Hematopoietic multipotent progenitor cell (in vitro differentiated cells): Measurements from ENCODE around the gene SPACA4. TPM values are rescaled to one million over a fixed set of nuclear protein-coding genes. Genes with fewer than 3 reads are reported as not detected.
A peak's percentile ranks its signal among the peaks of the same experiment; 100 is the strongest.

Source experiments
- DNase-seq, 3 donors: peaks; one replicate each; pipeline ENCODE4 v3.0.0-alpha.2; 2011 to 2015; ENCODE audit warnings: low read depth in 2 of 3, low spot score in 2 of 3
- total RNA-seq: library from RNA; depleted of rRNA; stranded (reverse); fragments of >200 nt; gene quantifications from one replicate; pipeline ENCODE4 v1.2.3, GENCODE V29; 2012

SPACA4 gene
- total RNA-seq, 1 donor: not detected

DNA sequence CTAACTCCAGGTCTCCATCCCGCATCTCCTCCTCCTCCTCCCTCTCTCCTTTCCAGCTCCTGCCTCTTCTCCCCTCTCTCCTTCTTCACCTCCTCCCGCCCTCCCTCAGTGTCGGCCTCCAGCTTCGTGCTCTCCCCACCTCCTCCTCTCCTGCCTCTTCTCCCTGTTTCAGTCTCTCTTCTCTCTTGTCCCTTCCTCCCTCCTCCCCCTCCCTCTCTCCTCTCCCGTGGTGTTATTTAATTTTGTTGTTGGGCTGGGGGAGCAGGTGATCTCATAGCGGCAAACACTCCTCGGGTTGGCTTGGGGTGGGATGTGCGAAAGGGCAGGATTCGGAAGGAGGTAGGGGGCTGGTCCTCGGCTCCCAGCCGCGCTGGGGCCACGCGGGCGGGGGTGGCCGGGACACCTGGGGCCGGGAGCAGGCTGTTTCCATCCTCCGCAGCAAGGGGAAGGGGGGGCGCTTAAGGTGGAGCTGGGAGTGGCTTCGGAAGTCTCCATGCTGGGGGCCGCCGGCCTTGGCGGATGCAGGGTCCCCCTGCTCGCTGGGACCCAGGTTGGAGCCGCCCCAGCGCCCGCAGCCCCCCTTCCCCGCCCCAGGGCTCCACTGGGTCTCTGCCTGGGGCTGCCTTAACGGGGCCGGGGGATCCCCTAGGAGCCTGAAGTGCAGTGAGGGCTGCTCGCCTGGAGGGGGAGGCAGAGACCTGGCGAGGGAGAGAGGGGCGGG lies 39.6 kb downstream of the SPACA4 start, which contains the start of gene CA11:
CA11 (minus strand) TSS at position 187 of the 721 bp plus-strand sequence. CDS start 555 bp downstream, outside the sequence.
- peak; percentile 84 to 94 (median 91) for DNase-seq

DNA sequence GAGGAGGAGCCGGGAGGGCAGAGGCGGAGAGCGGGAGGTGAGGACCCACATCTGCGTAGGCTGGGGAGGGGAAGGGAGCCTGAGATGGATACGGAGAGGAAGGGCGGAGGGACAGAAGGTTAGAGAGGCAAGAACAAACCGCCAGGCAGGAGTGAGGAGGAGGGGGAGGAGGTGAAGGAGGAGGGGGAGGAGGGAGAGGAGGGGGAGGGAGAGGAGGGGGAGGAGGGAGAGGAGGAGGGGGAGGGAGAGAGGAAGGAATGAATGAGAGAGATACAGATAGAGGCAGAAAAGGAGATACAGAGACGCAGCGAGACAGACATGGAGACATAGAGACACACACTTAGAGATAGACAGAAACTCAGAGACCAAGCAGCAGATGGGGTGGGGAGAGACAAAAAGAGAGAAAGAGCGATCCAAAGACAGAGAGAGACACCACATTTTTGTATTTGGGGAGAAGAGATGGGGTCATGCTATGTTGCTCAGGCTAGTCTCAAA lies 40.2 kb downstream of the SPACA4 start:
- DNase-seq: no peak

DNA sequence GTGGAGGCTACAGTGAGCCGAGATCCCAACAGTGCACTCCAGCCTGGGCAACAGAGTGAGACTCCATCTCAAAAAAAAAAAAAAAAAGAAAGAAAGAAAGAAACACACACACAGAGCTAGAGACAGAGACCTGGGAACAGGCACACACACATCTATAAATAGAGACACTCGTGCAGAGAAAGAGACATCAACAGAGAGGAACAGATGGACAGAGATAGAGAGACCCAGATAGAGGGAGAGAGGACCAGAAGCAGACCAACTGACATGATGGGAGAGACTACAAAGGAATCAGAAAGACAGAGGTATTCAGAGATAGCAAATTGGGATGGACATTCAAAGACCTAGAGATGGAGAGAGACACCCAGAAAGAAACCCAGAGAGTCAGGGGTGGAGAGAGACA lies 41.6 kb downstream of the SPACA4 start:
- DNase-seq: no peak

DNA sequence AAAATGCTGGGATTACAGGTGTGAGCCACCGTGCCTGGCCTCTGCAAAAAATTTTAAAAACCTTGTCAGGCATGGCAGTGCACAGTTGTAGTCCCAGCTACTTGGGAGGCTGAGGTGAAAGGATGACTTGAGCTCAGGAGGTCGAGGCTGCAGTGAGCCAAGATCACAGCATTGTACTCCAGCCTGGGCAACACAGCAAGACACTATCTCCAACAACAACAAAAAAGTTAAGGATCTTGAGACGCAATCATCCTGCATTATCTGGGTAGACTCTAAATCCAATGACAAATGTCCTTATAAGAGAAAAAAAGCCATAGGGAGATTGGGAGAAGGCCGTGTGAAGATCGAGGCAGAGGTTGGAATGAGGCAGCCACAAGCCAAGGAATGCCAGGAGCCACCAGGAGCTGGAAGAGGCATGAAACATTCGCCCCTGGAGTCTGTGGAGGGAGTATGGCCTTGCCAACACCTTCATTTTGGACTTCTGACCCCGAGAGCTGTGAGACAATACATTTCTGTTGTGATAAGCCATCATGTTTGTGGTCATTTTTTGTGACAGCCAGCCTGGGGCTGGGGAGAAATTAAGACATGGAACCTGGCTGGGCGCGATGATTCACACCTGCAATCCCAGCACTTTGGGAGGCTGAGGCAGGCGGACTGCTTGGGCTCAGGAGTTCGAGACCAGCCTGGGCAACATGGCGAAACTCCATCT lies 44.6 kb downstream of the SPACA4 start:
- no peak for DNase-seq

DNA sequence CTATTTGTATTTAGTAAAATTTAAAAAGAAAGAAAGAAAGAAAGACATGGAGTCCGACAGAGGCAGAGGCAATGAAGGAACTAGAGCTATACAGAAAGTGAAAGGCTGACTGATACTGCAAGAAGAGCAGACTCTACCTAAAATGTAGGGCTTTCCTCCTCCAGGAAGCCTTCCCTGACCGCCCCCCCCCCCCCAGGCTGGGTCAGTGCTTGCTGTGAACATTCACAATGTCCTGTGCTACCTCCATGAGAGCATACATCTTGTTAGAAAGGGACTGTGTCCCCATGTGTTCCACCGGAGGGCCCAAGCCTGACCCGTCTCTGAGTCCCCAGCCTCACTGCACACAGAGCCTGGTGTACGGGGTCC lies 45.1 kb downstream of the SPACA4 start:
- no peak for DNase-seq

DNA sequence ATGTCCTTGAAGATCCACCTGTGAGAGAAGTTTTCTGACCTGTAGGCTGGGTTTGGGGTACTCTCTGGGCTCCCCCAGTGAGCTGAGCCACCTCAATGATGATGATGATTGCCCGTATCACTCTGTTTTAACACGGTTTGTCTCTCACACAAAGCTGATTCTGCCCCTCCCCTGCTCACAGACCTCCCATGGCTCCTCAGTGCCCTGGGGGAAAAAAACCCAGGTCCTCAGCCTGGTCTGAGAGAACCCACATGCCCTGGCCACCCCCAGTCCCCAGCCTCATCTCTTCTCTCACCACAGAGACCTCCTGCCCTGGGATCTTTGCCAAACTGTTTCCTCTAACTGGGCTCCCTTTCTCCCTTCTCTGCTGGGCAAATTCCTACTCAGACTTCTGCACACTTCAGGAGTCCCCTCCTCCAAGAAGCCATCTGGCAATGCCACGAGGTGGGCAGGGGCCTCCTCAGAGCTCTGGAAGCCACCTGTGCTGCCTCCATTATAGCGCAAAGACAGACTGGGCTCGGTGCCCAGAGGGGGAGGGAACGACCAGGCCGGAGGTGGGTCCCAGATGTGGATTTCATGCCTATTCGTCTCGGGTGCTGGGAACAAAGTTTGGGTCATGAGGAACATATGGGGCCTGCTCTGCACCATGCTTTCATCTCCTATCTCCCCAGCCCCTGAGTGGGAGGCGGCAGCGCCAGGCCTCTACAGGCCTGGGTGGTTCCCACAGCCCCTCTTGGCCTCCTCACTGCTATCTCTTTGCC lies 47.9 kb downstream of the SPACA4 start:
- DNase-seq: no peak

DNA sequence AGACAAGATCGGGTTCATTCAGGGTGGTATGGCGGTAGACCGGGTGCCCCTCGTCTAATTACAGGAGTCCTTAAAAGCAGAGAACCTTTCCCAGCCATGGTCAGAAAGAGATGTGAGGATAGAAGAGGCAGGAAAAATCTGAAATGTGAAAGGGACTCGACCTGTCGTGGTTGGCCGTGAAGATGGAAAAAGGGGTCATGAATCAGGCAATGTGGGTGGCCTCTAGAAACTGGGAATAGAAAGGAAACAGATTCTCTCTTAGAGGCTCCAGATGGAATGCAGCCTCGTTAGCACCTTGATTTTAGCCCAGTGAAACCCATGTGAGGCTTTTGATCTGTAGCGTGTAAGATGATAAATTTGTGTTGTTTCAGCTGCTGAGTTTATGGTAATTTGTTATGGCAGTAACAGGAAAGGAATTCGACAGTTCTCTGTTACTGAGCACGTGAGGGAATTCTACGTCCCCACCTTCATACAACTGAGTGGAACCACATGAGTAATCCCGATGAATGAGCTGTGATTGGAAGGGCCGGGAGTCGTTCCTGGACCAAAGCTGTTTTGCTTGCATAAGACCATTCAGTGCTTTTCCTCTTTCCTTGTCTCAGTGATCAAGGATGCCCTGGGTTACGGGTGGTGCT lies 50.4 kb downstream of the SPACA4 start:
- no peak for DNase-seq

Other genes with a start within 250 kb of the SPACA4 start
- gene TMEM143, start 242.8 kb upstream of the SPACA4 start, total RNA-seq: 6.2 TPM
- not detected for gene SYNGR4, start 242.4 kb upstream of the SPACA4 start, total RNA-seq
- 75.9 TPM for gene KDELR1, start 215.2 kb upstream of the SPACA4 start, total RNA-seq
- gene GRIN2D, start 213.1 kb upstream of the SPACA4 start, total RNA-seq: 0.54 TPM
- 41.2 TPM for gene GRWD1, start 160.8 kb upstream of the SPACA4 start, total RNA-seq
- gene KCNJ14, start 151.2 kb upstream of the SPACA4 start, total RNA-seq: 1.6 TPM
- 62.7 TPM for gene CYTH2, start 137.4 kb upstream of the SPACA4 start, total RNA-seq
- 0.54 TPM for gene LMTK3, start 94.9 kb upstream of the SPACA4 start, total RNA-seq
- gene SULT2B1, start 54.6 kb upstream of the SPACA4 start, total RNA-seq: not detected
- 3.2 TPM for gene FAM83E, start 8.3 kb downstream of the SPACA4 start, total RNA-seq
- 4,879 TPM for gene RPL18, start 12.4 kb downstream of the SPACA4 start, total RNA-seq
- gene SPHK2, start 12.8 kb downstream of the SPACA4 start, total RNA-seq: 10.0 TPM
- gene DBP, start 30.6 kb downstream of the SPACA4 start, total RNA-seq: 9.4 TPM
- 2.4 TPM for gene CA11, start 39.4 kb downstream of the SPACA4 start, total RNA-seq
- 1.6 TPM for gene NTN5, start 66.3 kb downstream of the SPACA4 start, total RNA-seq
- under 0.01 TPM for gene FUT2, start 89.2 kb downstream of the SPACA4 start, total RNA-seq
- gene MAMSTR, start 113.0 kb downstream of the SPACA4 start, total RNA-seq: 1.1 TPM
- gene RASIP1, start 133.9 kb downstream of the SPACA4 start, total RNA-seq: 0.54 TPM
- under 0.01 TPM for gene IZUMO1, start 140.2 kb downstream of the SPACA4 start, total RNA-seq
- 1.6 TPM for gene FUT1, start 145.9 kb downstream of the SPACA4 start, total RNA-seq
- not detected for gene FGF21, start 148.8 kb downstream of the SPACA4 start, total RNA-seq
- gene BCAT2, start 204.3 kb downstream of the SPACA4 start, total RNA-seq: 41.7 TPM
- 2.4 TPM for gene HSD17B14, start 229.7 kb downstream of the SPACA4 start, total RNA-seq